GM18517 (cell line): Measurements from ENCODE around the gene SHISA4.
"Not testable (repeated sequence)": the region's sequence is repeated elsewhere in the genome, so short reads cannot be mapped to it uniquely, and the experiment has no call there.

Experiments
- ATAC-seq: cut with Tn5 transposase; IDR thresholded peaks from one replicate; pipeline ENCODE4 v1.9.1; 2021; ENCODE audit warnings: mild to moderate bottlenecking, moderate library complexity; ENCODE audit not compliant: unreplicated experiment

Gene SHISA4, protein sequence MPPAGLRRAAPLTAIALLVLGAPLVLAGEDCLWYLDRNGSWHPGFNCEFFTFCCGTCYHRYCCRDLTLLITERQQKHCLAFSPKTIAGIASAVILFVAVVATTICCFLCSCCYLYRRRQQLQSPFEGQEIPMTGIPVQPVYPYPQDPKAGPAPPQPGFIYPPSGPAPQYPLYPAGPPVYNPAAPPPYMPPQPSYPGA

GRCh38 chr1:201888282-201889089 lies at the start of gene SHISA4:
Gene SHISA4 (plus strand): TSS chr1:201888898. CDS start chr1:201888995, 97 bp downstream.
- no peak for ATAC-seq

GRCh38 chr1:201839089-201839488 lies 49.6 kb upstream of the SHISA4 start:
- not testable (repeated sequence) for ATAC-seq

GRCh38 chr1:201840055-201840454 lies 48.6 kb upstream of the SHISA4 start:
- ATAC-seq, result no peak

GRCh38 chr1:201840490-201840889 lies 48.2 kb upstream of the SHISA4 start:
- ATAC-seq, result no peak

- ATAC-seq, result no peak
Observed at GRCh38 chr1:201841265-201841912, 47.3 kb upstream of the SHISA4 start.

- ATAC-seq, result no peak
Observed at GRCh38 chr1:201842472-201843027, 46.1 kb upstream of the SHISA4 start.

DNA sequence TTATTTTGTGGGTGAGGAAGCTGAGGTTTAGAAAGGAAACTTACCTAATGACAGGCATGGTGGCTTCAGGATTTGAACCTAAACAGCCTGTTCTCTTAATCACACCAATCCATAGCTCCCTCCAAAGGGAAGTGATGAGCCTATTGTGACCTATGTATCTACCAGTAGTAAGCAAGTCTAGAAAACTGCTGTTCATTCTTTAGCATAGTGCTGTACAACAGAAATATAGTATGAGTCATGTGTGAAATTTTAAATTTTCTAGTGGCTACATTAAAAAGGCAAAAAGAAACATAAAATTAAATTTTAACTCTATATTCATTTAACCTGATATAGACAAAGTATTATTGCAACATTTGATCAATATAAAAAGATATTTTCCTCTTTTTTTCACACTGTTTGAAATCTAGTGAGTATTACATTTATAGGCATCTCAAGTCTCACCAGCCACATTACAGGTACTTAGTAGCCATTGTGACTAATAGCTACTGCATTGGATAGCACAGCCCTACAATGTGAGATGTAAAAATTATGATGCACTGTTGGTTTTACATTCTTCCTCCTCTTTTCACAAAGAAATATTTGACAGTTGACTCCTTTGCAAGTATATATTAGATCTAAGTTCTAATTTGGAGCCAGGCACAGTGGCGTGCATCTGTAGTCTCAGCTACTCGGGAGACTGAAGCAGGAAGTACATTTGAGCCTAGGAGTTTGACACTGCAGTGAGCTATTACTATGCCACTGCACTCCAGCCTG lies 43.2 kb upstream of the SHISA4 start:
- no peak for ATAC-seq

GRCh38 chr1:201847150-201847549 lies 41.5 kb upstream of the SHISA4 start:
- ATAC-seq, result no peak

GRCh38 chr1:201848230-201848629 lies 40.5 kb upstream of the SHISA4 start:
- ATAC-seq, result no peak

- ATAC-seq, result no peak
Observed at GRCh38 chr1:201849372-201850052, 39.2 kb upstream of the SHISA4 start.

GRCh38 chr1:201850053-201850397 lies 38.7 kb upstream of the SHISA4 start:
- no peak for ATAC-seq

DNA sequence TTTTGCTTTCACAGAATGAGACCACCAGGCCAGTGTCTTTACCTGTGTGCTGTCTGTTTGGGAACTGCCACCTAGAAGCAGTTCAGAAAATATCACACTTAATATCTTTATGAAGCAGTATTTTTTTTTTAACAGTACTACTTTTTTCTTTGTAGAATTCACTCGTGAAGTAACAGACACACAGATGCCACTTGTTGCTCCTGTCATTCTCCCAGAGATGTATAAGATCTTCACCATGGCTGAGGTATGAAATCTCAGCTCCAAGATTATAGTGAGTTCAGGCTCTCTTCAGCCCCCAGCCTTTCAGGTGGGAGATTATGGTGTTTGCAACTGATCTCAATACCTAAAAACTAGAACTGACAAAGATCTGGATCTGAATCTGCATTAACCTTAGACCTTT lies 36.7 kb upstream of the SHISA4 start:
- no peak for ATAC-seq

- not testable (repeated sequence) for ATAC-seq
Observed at GRCh38 chr1:201856722-201857121, 32.0 kb upstream of the SHISA4 start.

- ATAC-seq, result no peak
Observed at GRCh38 chr1:201859424-201859823, 29.3 kb upstream of the SHISA4 start.

DNA sequence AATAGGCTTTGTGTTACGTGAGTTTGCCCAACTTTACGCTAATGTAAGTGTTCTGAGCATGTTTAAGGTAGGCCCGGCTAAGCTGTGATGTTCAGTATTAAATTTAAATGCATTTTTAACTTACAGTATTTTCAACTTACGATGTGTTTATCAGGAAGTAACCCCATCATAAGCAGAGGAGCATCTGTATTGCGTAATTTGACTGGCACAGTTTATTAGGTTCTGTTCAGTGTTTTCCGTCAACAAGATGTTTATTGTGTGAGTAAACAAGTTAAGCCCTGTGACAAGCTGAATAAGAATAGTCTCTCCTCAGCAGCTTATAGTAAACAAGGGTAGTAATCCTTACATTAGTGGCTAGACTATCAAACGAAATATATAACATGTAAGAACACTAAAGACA lies 27.2 kb upstream of the SHISA4 start:
- ATAC-seq, result no peak

DNA sequence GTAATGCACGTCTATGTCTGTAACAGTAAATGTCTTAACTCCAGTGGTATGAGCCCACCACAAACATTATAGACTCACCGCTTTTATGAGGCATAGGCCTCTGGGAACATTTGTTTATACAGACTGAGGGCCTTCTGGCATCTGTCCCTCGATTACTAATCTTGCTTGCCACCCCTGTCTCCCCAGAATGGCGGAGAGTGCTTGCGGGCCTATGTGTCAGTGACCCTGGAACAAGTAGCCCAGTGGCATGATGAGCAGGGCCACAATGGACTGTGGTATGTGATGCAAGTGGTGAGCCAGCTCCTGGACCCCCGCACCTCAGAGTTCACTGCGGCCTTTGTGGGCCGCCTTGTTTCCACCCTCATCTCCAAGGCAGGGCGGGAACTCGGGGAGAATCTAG lies 18.3 kb upstream of the SHISA4 start:
- no peak for ATAC-seq

DNA sequence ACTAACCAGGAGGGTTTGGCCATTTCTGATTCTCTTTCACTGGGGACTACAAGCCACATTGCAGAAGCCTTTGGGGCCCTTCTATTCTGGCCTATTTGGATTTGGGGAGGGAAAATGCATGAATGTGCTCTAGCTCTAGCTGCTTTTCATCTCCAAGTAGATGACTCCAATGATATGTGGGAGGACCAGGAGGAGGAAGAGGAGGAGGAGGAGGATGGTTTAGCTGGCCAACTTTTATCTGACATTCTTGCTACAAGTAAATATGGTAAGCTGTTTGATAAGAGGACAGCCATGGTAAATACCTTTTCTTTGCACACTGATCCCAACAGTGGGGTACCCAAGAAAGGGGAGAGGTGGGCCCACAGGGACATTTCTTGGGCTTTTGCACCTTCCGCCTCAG lies 14.0 kb upstream of the SHISA4 start:
- ATAC-seq, result no peak

DNA sequence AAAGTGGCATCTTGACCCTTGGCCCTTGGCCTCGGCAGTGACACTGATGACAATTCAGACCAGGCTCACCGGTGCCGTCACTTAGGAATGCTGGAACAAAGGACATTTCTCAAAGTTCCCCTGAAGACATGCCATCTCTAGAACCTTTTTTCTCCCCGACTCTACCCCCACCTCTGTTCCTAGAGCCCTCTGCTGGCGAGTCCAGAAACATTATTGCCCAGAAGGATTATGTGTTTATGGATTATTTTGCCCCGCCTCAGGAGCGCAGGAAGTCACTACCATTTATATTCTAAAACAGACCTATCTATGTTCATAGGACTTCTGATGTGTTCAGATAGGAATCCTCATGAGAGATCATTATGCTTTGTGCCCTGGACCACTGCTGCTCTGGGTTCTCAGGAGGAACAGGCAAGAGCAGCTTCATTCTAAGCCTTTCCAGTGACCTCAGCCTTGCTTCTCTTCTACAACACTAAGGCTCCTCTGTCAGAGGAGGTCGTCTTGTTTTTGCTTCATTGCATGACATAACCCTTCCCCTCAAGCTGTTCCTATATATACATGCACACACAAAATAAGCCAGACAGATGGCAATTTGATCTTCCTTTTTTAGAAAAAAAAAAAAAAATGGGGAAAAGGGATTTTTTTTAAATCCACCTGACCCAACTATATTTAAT lies 12.4 kb upstream of the SHISA4 start:
- ATAC-seq, result no peak

DNA sequence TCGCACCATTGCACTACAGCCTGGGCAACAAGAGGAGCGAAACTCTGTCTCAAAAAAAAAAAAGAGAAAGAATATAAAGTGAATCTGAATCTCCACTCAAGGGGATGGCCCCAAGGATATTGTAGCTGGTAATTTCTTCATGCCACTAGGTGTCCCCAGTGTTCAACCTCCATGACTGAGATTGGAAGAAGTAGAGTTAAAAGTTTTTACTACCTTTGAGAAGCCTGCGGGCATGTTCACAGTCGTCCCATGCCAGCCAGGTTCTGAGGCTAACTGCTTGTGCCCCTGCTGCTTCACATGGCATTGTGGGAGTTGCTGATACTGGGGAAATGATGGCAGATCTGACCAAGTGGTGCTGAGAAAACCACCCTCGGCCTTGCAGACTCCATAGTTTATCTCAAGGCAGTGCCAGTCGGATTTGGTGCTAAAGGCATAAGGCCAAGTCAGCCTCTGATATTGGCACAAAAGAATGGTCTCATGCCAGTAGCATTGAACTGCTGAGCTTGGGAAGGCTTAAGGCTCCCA lies 10.8 kb upstream of the SHISA4 start:
- ATAC-seq, result no peak
